IPS-15b (cell line): ENCODE measurements around the gene POLR2F.

Experiments
- H3K27me3 ChIP-seq: one replicate; pipeline ENCODE4 v1.6.1; 2013; ENCODE audit warnings: low read length; ENCODE audit not compliant: control insufficient read depth, insufficient read depth
- H3K36me3 ChIP-seq: one replicate; pipeline ENCODE4 v1.6.1; 2013; ENCODE audit warnings: low read length; ENCODE audit not compliant: control insufficient read depth, insufficient read depth
- H3K4me1 ChIP-seq: one replicate; pipeline ENCODE4 v1.6.1; 2013; ENCODE audit warnings: mild to moderate bottlenecking, low read length; ENCODE audit not compliant: control insufficient read depth, insufficient read depth
- H3K4me3 ChIP-seq: one replicate; pipeline ENCODE4 v1.5.1; 2013; ENCODE audit warnings: low read depth, low read length
- H3K9ac ChIP-seq: one replicate; pipeline ENCODE4 v1.6.1; 2013; ENCODE audit warnings: low read depth, mild to moderate bottlenecking, low read length
- H3K9me3 ChIP-seq: one replicate; pipeline ENCODE4 v1.6.1; 2013; ENCODE audit warnings: mild to moderate bottlenecking, low read length; ENCODE audit not compliant: control insufficient read depth, insufficient read depth

POLR2F gene

GRCh38 chr22:37990301-37990700 lies 36.8 kb downstream of the POLR2F start:
- no peak overlapping the region for H3K9ac ChIP-seq
- H3K27me3 ChIP-seq = no peaks in the 10 kb centered on the region
- peaks cover under 1% of the 10 kb centered on the region for H3K4me1 ChIP-seq
- no peak overlapping the region for H3K4me3 ChIP-seq
- H3K36me3 ChIP-seq = no peaks in the 10 kb centered on the region
- H3K9me3 ChIP-seq = no peaks in the 10 kb centered on the region

DNA sequence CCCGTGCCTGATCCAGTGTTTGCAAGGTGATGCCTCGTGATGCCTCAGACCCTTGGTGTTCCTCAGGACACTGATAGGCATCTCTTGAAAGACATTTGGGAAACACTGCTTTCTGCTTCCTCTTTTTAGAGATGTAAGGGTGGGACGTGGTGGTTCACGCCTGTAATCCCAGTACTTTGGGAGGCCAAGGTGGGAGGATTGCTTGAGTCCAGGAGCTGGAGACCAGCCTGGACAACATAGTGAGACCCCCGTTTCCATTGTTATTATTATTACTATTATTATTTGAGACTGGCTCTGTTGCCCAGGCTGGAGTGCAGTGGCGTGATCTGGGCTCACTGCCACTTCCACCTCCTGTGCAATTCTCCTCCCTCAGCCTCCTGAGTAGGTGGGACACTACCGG lies 37.4 kb downstream of the POLR2F start:
- H3K9me3 ChIP-seq = no peaks in the 10 kb centered on the region
- H3K27me3 ChIP-seq = no peaks in the 10 kb centered on the region
- H3K9ac ChIP-seq = no peak overlapping the region
- no peak overlapping the region for H3K4me3 ChIP-seq
- no peaks in the 10 kb centered on the region for H3K36me3 ChIP-seq
- H3K4me1 ChIP-seq = no peaks in the 10 kb centered on the region

GRCh38 chr22:37991731-37992442 lies 38.4 kb downstream of the POLR2F start:
- H3K27me3 ChIP-seq = no peaks in the 10 kb centered on the region
- H3K4me3 ChIP-seq = no peak overlapping the region
- no peaks in the 10 kb centered on the region for H3K36me3 ChIP-seq

GRCh38 chr22:37994049-37994448 lies 40.5 kb downstream of the POLR2F start:
- Histone ChIP-seq H3K36me3 (no peaks in the 10 kb centered on the region), H3K9ac (no peak overlapping the region), H3K9me3 (no peaks in the 10 kb centered on the region), H3K27me3 (no peaks in the 10 kb centered on the region), H3K4me1 (no peaks in the 10 kb centered on the region), H3K4me3 (no peak overlapping the region)

More at GRCh38 chr22:37991731-37992442, 38.4 kb downstream of the POLR2F start:
- Histone ChIP-seq H3K9me3 (no peaks in the 10 kb centered on the region), H3K9ac (no peak overlapping the region), H3K4me1 (no peaks in the 10 kb centered on the region)

- Histone ChIP-seq H3K27me3 (no peaks in the 10 kb centered on the region), H3K36me3 (no peaks in the 10 kb centered on the region), H3K4me3 (no peak overlapping the region), H3K4me1 (no peaks in the 10 kb centered on the region), H3K9ac (no peak overlapping the region), H3K9me3 (no peaks in the 10 kb centered on the region)
Measured at GRCh38 chr22:37994982-37995381, 41.5 kb downstream of the POLR2F start.

- Histone ChIP-seq H3K4me3 (no peak overlapping the region), H3K27me3 (no peaks in the 10 kb centered on the region), H3K9me3 (no peaks in the 10 kb centered on the region), H3K36me3 (no peaks in the 10 kb centered on the region), H3K9ac (no peak overlapping the region), H3K4me1 (no peaks in the 10 kb centered on the region)
Measured at GRCh38 chr22:37995460-37995859, 42.0 kb downstream of the POLR2F start.

- Histone ChIP-seq H3K9ac (no peak overlapping the region), H3K27me3 (no peaks in the 10 kb centered on the region), H3K36me3 (no peaks in the 10 kb centered on the region), H3K9me3 (no peaks in the 10 kb centered on the region), H3K4me1 (no peaks in the 10 kb centered on the region), H3K4me3 (no peak overlapping the region)
Measured at GRCh38 chr22:37996079-37996478, 42.6 kb downstream of the POLR2F start.

GRCh38 chr22:37996515-37997246 lies 43.2 kb downstream of the POLR2F start:
- H3K27me3 ChIP-seq = no peaks in the 10 kb centered on the region
- H3K9me3 ChIP-seq = no peaks in the 10 kb centered on the region
- no peak overlapping the region for H3K9ac ChIP-seq
- no peak overlapping the region for H3K4me3 ChIP-seq
- H3K36me3 ChIP-seq = no peaks in the 10 kb centered on the region
- no peaks in the 10 kb centered on the region for H3K4me1 ChIP-seq

DNA sequence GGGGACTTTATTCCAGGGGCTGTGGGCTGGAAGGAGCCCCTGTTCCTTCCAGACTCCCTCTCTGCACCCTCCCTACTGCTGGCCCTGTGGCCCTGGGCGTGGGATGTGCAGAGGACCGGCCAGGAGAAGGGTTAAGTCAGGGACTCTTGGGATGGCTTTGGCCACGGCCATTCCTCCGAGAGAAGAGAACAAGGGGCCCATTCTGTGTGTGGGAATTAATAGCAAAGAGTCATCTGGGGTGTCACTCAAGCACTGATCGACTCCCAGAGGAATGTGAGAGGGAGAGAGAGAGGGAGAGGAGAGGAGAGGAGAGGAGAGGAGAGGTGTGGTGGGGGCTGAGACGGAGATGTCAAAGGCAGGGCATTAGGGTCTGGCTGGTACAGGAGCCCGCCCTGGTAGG lies 45.0 kb downstream of the POLR2F start:
- Histone ChIP-seq H3K9ac (no peak overlapping the region), H3K9me3 (no peaks in the 10 kb centered on the region), H3K4me1 (no peaks in the 10 kb centered on the region), H3K4me3 (no peak overlapping the region), H3K36me3 (no peaks in the 10 kb centered on the region), H3K27me3 (no peaks in the 10 kb centered on the region)

GRCh38 chr22:37999236-37999635 lies 45.7 kb downstream of the POLR2F start:
- no peaks in the 10 kb centered on the region for H3K4me1 ChIP-seq

GRCh38 chr22:37999640-38000272 lies 46.3 kb downstream of the POLR2F start:
- Histone ChIP-seq H3K4me3 (no peak overlapping the region), H3K9ac (no peak overlapping the region), H3K27me3 (no peaks in the 10 kb centered on the region), H3K4me1 (no peaks in the 10 kb centered on the region), H3K9me3 (no peaks in the 10 kb centered on the region), H3K36me3 (no peaks in the 10 kb centered on the region)

More at GRCh38 chr22:37999236-37999635, 45.7 kb downstream of the POLR2F start:
- no peaks in the 10 kb centered on the region for H3K27me3 ChIP-seq
- no peaks in the 10 kb centered on the region for H3K36me3 ChIP-seq
- no peak overlapping the region for H3K9ac ChIP-seq
- H3K9me3 ChIP-seq = no peaks in the 10 kb centered on the region
- H3K4me3 ChIP-seq = no peak overlapping the region

- no peak overlapping the region for H3K4me3 ChIP-seq
- no peak overlapping the region for H3K9ac ChIP-seq
- H3K9me3 ChIP-seq = no peaks in the 10 kb centered on the region
- H3K4me1 ChIP-seq = no peaks in the 10 kb centered on the region
- H3K36me3 ChIP-seq = no peaks in the 10 kb centered on the region
- no peaks in the 10 kb centered on the region for H3K27me3 ChIP-seq
Measured at GRCh38 chr22:38005943-38006342, 52.4 kb downstream of the POLR2F start.
